Liver (tissue), 9 donors: ENCODE results near the gene ETF1. TPM values are rescaled to one million over a fixed set of nuclear protein-coding genes. Genes with fewer than 3 reads are reported as not detected.

Source experiments
- DNase-seq: peaks from one replicate; pipeline ENCODE4 v3.0.0-alpha.2; 2017; ENCODE audit warnings: low spot score
- H3K27ac ChIP-seq, 2 donors: one replicate each; pipeline ENCODE4 v1.7.0; 2013; ENCODE audit warnings: inconsistent platforms in 2 of 2, low read length in 2 of 2, control low read depth in 1 of 2, low read depth in 1 of 2, mild to moderate bottlenecking in 1 of 2
- H3K27me3 ChIP-seq, 4 donors: one replicate each; pipeline versions ENCODE4 v1.6.1 to v1.7.0; 2013; ENCODE audit warnings: low read length in 3 of 4, inconsistent platforms in 1 of 4, mild to moderate bottlenecking in 1 of 4, moderate library complexity in 1 of 4; ENCODE audit not compliant: control insufficient read depth in 4 of 4, insufficient read depth in 4 of 4
- H3K36me3 ChIP-seq, 4 donors: one replicate each; pipeline versions ENCODE4 v1.6.1 to v1.7.0; 2013; ENCODE audit warnings: low read length in 3 of 4, mild to moderate bottlenecking in 3 of 4, low read depth in 1 of 4, moderate library complexity in 1 of 4; ENCODE audit not compliant: control insufficient read depth in 4 of 4, insufficient read depth in 3 of 4
- H3K4me1 ChIP-seq, 4 donors: one replicate each; pipeline versions ENCODE4 v1.6.1 to v1.7.0; 2013; ENCODE audit warnings: low read length in 3 of 4, mild to moderate bottlenecking in 3 of 4, moderate library complexity in 1 of 4; ENCODE audit not compliant: control insufficient read depth in 4 of 4, insufficient read depth in 4 of 4
- H3K4me3 ChIP-seq, 3 donors: one replicate each; pipeline versions ENCODE4 v1.6.1 to v1.7.0; 2013; ENCODE audit warnings: low read length in 3 of 3, control low read depth in 1 of 3, low read depth in 1 of 3, mild to moderate bottlenecking in 1 of 3
- H3K9ac ChIP-seq, 2 donors: one replicate each; pipeline ENCODE4 v1.7.0; 2013; ENCODE audit warnings: low read length in 2 of 2, mild to moderate bottlenecking in 2 of 2, moderate library complexity in 2 of 2, control low read depth in 1 of 2, low read depth in 1 of 2
- H3K9me3 ChIP-seq, 4 donors: one replicate each; pipeline versions ENCODE4 v1.6.1 to v1.7.0; 2013; ENCODE audit warnings: low read length in 3 of 4; ENCODE audit not compliant: control insufficient read depth in 4 of 4
- FOXA1 ChIP-seq: IDR thresholded peaks from 2 replicates; pipeline ENCODE4 v1.6.1; 2016; ENCODE audit warnings: antibody characterized with exemption
- FOXA2 ChIP-seq: IDR thresholded peaks from 2 replicates; pipeline ENCODE4 v1.6.1; 2016; ENCODE audit warnings: antibody characterized with exemption
- GABPA ChIP-seq, 2 donors: IDR thresholded peaks in 1 of 2; conservative IDR thresholded peaks in 1 of 2; 2 replicates each; pipeline ENCODE4 v1.6.1; 2016; ENCODE audit warnings: antibody characterized with exemption in 2 of 2, mild to moderate bottlenecking in 1 of 2, moderate library complexity in 1 of 2
- HNF4A ChIP-seq, 2 donors: conservative IDR thresholded peaks; 2 replicates each; pipeline ENCODE4 v1.6.1; 2016; ENCODE audit warnings: antibody characterized with exemption in 2 of 2, mild to moderate bottlenecking in 2 of 2
- HNF4G ChIP-seq: IDR thresholded peaks from 2 replicates; pipeline ENCODE4 v1.6.1; 2016; ENCODE audit warnings: antibody characterized with exemption
- JUND ChIP-seq, 2 donors: IDR thresholded peaks; 2 replicates each; pipeline ENCODE4 v1.6.1; 2016; ENCODE audit warnings: antibody characterized with exemption in 2 of 2
- NR2F2 ChIP-seq: IDR thresholded peaks from 2 replicates; pipeline ENCODE4 v1.6.1; 2016; ENCODE audit warnings: antibody characterized with exemption
- RAD21 ChIP-seq, 2 donors: IDR thresholded peaks; 2 replicates each; pipeline ENCODE4 v1.6.1; 2016; ENCODE audit warnings: antibody characterized with exemption in 2 of 2, mild to moderate bottlenecking in 2 of 2
- RXRA ChIP-seq, 2 donors: IDR thresholded peaks; 2 replicates each; pipeline ENCODE4 v1.6.1; 2017 to 2018; ENCODE audit warnings: antibody characterized with exemption in 2 of 2, mild to moderate bottlenecking in 1 of 2
- SP1 ChIP-seq: IDR thresholded peaks from 2 replicates; pipeline ENCODE4 v1.6.1; 2018; ENCODE audit warnings: antibody characterized with exemption, mild to moderate bottlenecking
- TAF1 ChIP-seq: conservative IDR thresholded peaks from 2 replicates; pipeline ENCODE4 v1.6.1; 2016; ENCODE audit warnings: antibody characterized with exemption, mild to moderate bottlenecking
- YY1 ChIP-seq: IDR thresholded peaks from 2 replicates; pipeline ENCODE4 v1.6.1; 2016; ENCODE audit warnings: antibody characterized with exemption, mild to moderate bottlenecking
- WGBS: extraction: QIAGEN DNeasy Blood & Tissue Kit; methylation state at CpG from one replicate; pipeline ENCODE4 v1.1.7; 2013; 5-methylcytosine and 5-hydroxymethylcytosine counted together
- polyA plus RNA-seq, 2 donors: library from polyadenylated mRNA; stranded (reverse) in 1 of 2; unstranded in 1 of 2; fragments of 200-250 nt in 1 of 2; fragments of >200 nt in 1 of 2; fragmentation: Nextera tagmentation in 1 of 2; extraction: Ambion mirVana in 1 of 2; gene quantifications; one replicate each; pipeline versions ENCODE4 v1.2.1 to v1.2.3, GENCODE V29; 2013 to 2015
- total RNA-seq, 2 donors: library from RNA; depleted of rRNA; stranded (reverse); fragments of >200 nt; gene quantifications; one replicate each; pipeline ENCODE4 v1.2.3, GENCODE V29; 2014
- TF ChIP-seq, protein P1 (sequence below): IDR thresholded peaks from 2 replicates; pipeline ENCODE4 v1.6.1; 2016; ENCODE audit warnings: antibody characterized with exemption
- TF ChIP-seq, protein P2 (sequence below): IDR thresholded peaks from 2 replicates; pipeline ENCODE4 v1.6.1; 2016; ENCODE audit warnings: antibody characterized with exemption, mild to moderate bottlenecking
- TF ChIP-seq, protein P3 (sequence below): fragments of 150-350 bp; IDR thresholded peaks from 2 replicates; pipeline ENCODE4 v1.5.1; 2017; ENCODE audit warnings: improper control_type of control experiment, low read depth, low read length; ENCODE audit not compliant: missing input control
- TF ChIP-seq, protein P4 (sequence below): IDR thresholded peaks from 2 replicates; pipeline ENCODE4 v1.6.1; 2016; ENCODE audit warnings: antibody characterized with exemption
- TF ChIP-seq, protein P5 (sequence below): IDR thresholded peaks from 2 replicates; pipeline ENCODE4 v1.6.1; 2016; ENCODE audit warnings: antibody characterized with exemption
- donor health status: healthy.
- donor health status: healthy.
- donor health status: healthy.
- donor health status: healthy.
- donor health status: healthy.

ETF1 gene
- total and polyA plus RNA-seq, 4 donors: 21.7 to 39.7 (median 31.1) TPM

DNA sequence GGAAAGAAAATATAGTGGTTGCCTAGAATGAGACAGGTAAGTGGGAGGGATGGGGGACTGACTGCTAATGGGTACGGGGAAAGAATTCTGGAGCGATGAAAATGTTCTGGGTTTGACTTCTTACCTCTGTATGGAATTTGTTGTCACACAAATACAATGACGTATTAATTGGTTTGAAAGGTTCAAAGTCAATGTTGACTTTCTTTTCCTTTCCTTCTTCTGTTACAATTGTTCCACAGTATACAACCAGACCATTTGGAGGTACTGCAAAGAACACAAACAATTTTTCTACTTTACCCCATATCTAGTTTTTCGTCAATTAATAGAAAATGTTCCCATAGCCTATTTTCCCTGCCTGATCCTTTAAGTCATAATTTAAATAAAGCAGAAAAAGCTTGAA is 25.6 kb downstream of the ETF1 start:
- WGBS: 66% methylated on average over 4 of the region's 4 CpGs
- no peak for DNase-seq
- Histone ChIP-seq H3K4me3 (no peak overlapping the region), H3K27ac (no peak overlapping the region), H3K27me3 (no peaks in the 10 kb centered on the region), H3K36me3 (peaks cover 7 to 43% (median 32%) of the 10 kb centered on the region in 4 donors), H3K9ac (no peak overlapping the region), H3K4me1 (peaks cover 3 to 6% (median 3%) of the 10 kb centered on the region in 4 donors), H3K9me3 (no peaks in the 10 kb centered on the region)
- TF ChIP-seq YY1 (no peak), SP1 (peak; percentile 46), HNF4G (peak; percentile 15), JUND (IDR thresholded peaks at IDR 0.05) (no peak), GABPA (IDR thresholded peaks at IDR 0.05 in 1 of 2, conservative IDR thresholded peaks at IDR 0.05 in 1 of 2) (no peak), NR2F2 (no peak), HNF4A (conservative IDR thresholded peaks at IDR 0.05) (peak; percentile 48 to 73)

DNA sequence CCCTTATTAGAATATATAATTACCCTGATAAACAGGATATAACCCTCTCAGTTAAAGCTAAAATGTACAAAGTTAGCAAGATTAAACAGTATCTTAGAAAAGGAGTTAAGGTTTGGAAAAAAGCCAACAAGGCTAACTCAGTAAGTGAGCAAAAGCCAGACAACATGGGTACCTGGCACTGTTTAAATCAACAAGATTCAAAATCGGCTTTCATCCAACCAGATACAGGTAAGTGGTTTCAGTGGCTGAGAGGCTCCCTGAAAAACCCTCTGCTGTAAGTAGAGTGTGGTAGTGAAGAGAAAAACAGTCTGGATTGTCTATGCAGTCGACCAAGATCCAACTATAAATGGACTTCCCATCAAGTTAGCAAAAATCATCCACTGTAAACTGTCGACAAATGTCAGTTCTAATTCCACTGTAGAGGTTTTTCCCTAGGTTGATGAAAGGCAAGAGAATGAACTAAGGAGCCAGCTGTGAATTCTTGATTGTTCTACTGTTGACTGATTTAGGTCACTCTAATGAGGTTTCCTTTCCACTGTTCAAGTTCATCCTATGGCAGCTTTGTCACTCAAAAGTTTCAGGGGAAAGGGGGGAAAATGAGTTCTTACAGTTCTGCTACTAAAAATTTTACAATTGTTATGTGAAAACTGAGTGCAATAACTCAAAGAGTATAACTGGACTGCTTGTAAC is 27.3 kb downstream of the ETF1 start:
- Histone ChIP-seq H3K9ac (no peak overlapping the region), H3K36me3 (peaks cover 7 to 53% (median 39%) of the 10 kb centered on the region in 4 donors), H3K4me3 (no peak overlapping the region), H3K27ac (no peak overlapping the region), H3K27me3 (no peaks in the 10 kb centered on the region), H3K9me3 (no peaks in the 10 kb centered on the region), H3K4me1 (peaks cover 0 to 6% (median 2%) of the 10 kb centered on the region in 4 donors)
- 77% methylated on average over 3 of the region's 3 CpGs for WGBS
- no peak for DNase-seq
- TF ChIP-seq SP1 (no peak), TAF1 (no peak), RXRA (IDR thresholded peaks at IDR 0.05) (no peak), NR2F2 (no peak), FOXA2 (no peak), JUND (IDR thresholded peaks at IDR 0.05) (no peak), HNF4G (no peak), FOXA1 (no peak), RAD21 (IDR thresholded peaks at IDR 0.05) (no peak)
- TF ChIP-seq, protein P1, sequence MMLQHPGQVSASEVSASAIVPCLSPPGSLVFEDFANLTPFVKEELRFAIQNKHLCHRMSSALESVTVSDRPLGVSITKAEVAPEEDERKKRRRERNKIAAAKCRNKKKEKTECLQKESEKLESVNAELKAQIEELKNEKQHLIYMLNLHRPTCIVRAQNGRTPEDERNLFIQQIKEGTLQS: no peak
- TF ChIP-seq, protein P2, sequence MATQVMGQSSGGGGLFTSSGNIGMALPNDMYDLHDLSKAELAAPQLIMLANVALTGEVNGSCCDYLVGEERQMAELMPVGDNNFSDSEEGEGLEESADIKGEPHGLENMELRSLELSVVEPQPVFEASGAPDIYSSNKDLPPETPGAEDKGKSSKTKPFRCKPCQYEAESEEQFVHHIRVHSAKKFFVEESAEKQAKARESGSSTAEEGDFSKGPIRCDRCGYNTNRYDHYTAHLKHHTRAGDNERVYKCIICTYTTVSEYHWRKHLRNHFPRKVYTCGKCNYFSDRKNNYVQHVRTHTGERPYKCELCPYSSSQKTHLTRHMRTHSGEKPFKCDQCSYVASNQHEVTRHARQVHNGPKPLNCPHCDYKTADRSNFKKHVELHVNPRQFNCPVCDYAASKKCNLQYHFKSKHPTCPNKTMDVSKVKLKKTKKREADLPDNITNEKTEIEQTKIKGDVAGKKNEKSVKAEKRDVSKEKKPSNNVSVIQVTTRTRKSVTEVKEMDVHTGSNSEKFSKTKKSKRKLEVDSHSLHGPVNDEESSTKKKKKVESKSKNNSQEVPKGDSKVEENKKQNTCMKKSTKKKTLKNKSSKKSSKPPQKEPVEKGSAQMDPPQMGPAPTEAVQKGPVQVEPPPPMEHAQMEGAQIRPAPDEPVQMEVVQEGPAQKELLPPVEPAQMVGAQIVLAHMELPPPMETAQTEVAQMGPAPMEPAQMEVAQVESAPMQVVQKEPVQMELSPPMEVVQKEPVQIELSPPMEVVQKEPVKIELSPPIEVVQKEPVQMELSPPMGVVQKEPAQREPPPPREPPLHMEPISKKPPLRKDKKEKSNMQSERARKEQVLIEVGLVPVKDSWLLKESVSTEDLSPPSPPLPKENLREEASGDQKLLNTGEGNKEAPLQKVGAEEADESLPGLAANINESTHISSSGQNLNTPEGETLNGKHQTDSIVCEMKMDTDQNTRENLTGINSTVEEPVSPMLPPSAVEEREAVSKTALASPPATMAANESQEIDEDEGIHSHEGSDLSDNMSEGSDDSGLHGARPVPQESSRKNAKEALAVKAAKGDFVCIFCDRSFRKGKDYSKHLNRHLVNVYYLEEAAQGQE: no peak
- TF ChIP-seq, protein P3, sequence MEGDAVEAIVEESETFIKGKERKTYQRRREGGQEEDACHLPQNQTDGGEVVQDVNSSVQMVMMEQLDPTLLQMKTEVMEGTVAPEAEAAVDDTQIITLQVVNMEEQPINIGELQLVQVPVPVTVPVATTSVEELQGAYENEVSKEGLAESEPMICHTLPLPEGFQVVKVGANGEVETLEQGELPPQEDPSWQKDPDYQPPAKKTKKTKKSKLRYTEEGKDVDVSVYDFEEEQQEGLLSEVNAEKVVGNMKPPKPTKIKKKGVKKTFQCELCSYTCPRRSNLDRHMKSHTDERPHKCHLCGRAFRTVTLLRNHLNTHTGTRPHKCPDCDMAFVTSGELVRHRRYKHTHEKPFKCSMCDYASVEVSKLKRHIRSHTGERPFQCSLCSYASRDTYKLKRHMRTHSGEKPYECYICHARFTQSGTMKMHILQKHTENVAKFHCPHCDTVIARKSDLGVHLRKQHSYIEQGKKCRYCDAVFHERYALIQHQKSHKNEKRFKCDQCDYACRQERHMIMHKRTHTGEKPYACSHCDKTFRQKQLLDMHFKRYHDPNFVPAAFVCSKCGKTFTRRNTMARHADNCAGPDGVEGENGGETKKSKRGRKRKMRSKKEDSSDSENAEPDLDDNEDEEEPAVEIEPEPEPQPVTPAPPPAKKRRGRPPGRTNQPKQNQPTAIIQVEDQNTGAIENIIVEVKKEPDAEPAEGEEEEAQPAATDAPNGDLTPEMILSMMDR: no peak
- TF ChIP-seq, protein P4, sequence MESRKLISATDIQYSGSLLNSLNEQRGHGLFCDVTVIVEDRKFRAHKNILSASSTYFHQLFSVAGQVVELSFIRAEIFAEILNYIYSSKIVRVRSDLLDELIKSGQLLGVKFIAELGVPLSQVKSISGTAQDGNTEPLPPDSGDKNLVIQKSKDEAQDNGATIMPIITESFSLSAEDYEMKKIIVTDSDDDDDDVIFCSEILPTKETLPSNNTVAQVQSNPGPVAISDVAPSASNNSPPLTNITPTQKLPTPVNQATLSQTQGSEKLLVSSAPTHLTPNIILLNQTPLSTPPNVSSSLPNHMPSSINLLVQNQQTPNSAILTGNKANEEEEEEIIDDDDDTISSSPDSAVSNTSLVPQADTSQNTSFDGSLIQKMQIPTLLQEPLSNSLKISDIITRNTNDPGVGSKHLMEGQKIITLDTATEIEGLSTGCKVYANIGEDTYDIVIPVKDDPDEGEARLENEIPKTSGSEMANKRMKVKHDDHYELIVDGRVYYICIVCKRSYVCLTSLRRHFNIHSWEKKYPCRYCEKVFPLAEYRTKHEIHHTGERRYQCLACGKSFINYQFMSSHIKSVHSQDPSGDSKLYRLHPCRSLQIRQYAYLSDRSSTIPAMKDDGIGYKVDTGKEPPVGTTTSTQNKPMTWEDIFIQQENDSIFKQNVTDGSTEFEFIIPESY: no peak
- TF ChIP-seq, protein P5, sequence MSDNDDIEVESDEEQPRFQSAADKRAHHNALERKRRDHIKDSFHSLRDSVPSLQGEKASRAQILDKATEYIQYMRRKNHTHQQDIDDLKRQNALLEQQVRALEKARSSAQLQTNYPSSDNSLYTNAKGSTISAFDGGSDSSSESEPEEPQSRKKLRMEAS: no peak
